Upper lobe of left lung (tissue), 4 donors: ENCODE results near the gene FCN1.

ENCODE experiments used
- EP300 ChIP-seq, 4 donors: sonication (generic); formaldehyde crosslinking; IDR thresholded peaks; one replicate each; pipeline ENCODE4 v1.5.1; 2017; ENCODE audit warnings: antibody characterized with exemption in 4 of 4, control low read depth in 2 of 4
- POLR2A ChIP-seq, 4 donors: fragments of 450-650 bp; IDR thresholded peaks; one replicate each; pipeline ENCODE4 v1.5.1; 2016 to 2017; ENCODE audit warnings: antibody characterized with exemption in 4 of 4, mild to moderate bottlenecking in 2 of 4
- POLR2AphosphoS5 ChIP-seq, 2 donors: sonication (generic); formaldehyde crosslinking; IDR thresholded peaks; one replicate each; pipeline ENCODE4 v1.5.1; 2017; ENCODE audit warnings: antibody characterized with exemption in 2 of 2
- TF ChIP-seq, protein P1 (sequence below), 6 experiments: fragments of 450-650 bp in 4 of 6; fragments of 200-600 bp in 2 of 6; sonication (generic) in 2 of 6; IDR thresholded peaks; one replicate each; pipeline ENCODE4 v1.5.1; 2016 to 2019; ENCODE audit warnings: antibody characterized with exemption in 6 of 6

DNA sequence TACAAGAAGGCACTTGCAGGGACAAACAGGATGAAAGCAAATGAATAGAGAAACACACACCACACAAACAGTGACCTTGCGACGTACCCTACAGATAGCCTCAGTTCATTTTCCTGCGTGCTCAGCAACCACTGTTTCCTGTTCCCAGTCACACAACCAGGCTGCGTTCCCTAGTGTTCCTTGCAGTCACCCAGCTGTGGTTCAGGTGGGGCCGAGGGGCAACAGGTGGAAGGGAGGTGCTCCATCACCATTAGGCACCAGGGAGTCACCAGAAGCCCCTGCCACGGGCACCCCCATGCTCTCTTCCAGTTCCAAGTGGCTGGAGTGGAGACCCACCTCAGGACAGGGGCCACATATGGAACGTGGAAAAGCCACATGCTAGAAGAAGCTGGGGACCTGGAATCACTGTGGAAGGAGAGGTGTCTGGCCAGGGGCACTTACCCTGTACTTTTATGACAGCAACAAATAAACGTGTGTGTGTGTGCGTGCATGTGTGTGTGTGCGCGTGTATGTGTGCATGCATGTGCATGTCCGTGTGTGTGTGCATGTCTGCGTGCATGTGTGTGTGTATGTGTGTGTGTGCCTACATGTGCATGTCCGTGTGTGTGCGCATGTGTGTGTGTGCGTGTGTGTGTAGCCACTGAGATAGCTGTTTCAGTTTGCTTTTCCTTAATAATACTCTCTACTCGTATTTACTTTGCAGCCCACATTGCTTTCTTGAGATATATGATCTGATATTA, 55.9 kb downstream of the FCN1 start:
- TF ChIP-seq, protein P1, sequence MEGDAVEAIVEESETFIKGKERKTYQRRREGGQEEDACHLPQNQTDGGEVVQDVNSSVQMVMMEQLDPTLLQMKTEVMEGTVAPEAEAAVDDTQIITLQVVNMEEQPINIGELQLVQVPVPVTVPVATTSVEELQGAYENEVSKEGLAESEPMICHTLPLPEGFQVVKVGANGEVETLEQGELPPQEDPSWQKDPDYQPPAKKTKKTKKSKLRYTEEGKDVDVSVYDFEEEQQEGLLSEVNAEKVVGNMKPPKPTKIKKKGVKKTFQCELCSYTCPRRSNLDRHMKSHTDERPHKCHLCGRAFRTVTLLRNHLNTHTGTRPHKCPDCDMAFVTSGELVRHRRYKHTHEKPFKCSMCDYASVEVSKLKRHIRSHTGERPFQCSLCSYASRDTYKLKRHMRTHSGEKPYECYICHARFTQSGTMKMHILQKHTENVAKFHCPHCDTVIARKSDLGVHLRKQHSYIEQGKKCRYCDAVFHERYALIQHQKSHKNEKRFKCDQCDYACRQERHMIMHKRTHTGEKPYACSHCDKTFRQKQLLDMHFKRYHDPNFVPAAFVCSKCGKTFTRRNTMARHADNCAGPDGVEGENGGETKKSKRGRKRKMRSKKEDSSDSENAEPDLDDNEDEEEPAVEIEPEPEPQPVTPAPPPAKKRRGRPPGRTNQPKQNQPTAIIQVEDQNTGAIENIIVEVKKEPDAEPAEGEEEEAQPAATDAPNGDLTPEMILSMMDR (IDR thresholded peaks at IDR 0.05), result no peak
- TF ChIP-seq POLR2A (IDR thresholded peaks at IDR 0.05), result no peak
- TF ChIP-seq POLR2AphosphoS5 (IDR thresholded peaks at IDR 0.05), result no peak
- no peak for TF ChIP-seq EP300 (IDR thresholded peaks at IDR 0.05)
